ENCODE measurements around the gene PRAME.

PRAME gene

GRCh38 chr22:22590136-22590891 is 31.2 kb upstream of the PRAME start:
- no peak for TF ChIP-seq GATA2 (IDR thresholded peaks at IDR 0.05; ENCODE audit: low read depth, low read length)
- no peak for TF ChIP-seq GATA3 (IDR thresholded peaks at IDR 0.05; ENCODE audit: low read depth, low read length)

GRCh38 chr22:22588485-22589164 is 29.6 kb upstream of the PRAME start:
- TF ChIP-seq GATA3 (IDR thresholded peaks at IDR 0.05; ENCODE audit: low read depth, low read length): no peak
- no peak for TF ChIP-seq GATA2 (IDR thresholded peaks at IDR 0.05; ENCODE audit: low read depth, low read length)

- no peak for TF ChIP-seq GATA3 (IDR thresholded peaks at IDR 0.05; ENCODE audit: low read depth, low read length)
- no peak for TF ChIP-seq GATA2 (IDR thresholded peaks at IDR 0.05; ENCODE audit: low read depth, low read length)
Measured at GRCh38 chr22:22587577-22588188, 28.6 kb upstream of the PRAME start.

GRCh38 chr22:22584722-22585121 is 25.7 kb upstream of the PRAME start:
- TF ChIP-seq GATA3 (IDR thresholded peaks at IDR 0.05; ENCODE audit: low read depth, low read length) (no peak), GATA2 (IDR thresholded peaks at IDR 0.05; ENCODE audit: low read depth, low read length) (no peak)

GRCh38 chr22:22583030-22583429 is 24.0 kb upstream of the PRAME start:
- TF ChIP-seq GATA3 (IDR thresholded peaks at IDR 0.05; ENCODE audit: low read depth, low read length): no peak
- no peak for TF ChIP-seq GATA2 (IDR thresholded peaks at IDR 0.05; ENCODE audit: low read depth, low read length)

- TF ChIP-seq GATA2 (IDR thresholded peaks at IDR 0.05; ENCODE audit: low read depth, low read length) (no peak), GATA3 (IDR thresholded peaks at IDR 0.05; ENCODE audit: low read depth, low read length) (no peak)
Measured at GRCh38 chr22:22579869-22580604, 21.0 kb upstream of the PRAME start.

- TF ChIP-seq GATA2 (IDR thresholded peaks at IDR 0.05; ENCODE audit: low read depth, low read length) (no peak), GATA3 (IDR thresholded peaks at IDR 0.05; ENCODE audit: low read depth, low read length) (no peak)
Measured at GRCh38 chr22:22578702-22579424, 19.8 kb upstream of the PRAME start.

- TF ChIP-seq GATA3 (IDR thresholded peaks at IDR 0.05; ENCODE audit: low read depth, low read length) (no peak), GATA2 (IDR thresholded peaks at IDR 0.05; ENCODE audit: low read depth, low read length) (no peak)
Measured at GRCh38 chr22:22576989-22577427, 17.9 kb upstream of the PRAME start.

- TF ChIP-seq GATA2 (IDR thresholded peaks at IDR 0.05; ENCODE audit: low read depth, low read length): no peak
- TF ChIP-seq GATA3 (IDR thresholded peaks at IDR 0.05; ENCODE audit: low read depth, low read length): no peak
Measured at GRCh38 chr22:22576244-22576988, 17.4 kb upstream of the PRAME start.

GRCh38 chr22:22574361-22574760 is 15.3 kb upstream of the PRAME start:
- TF ChIP-seq GATA3 (IDR thresholded peaks at IDR 0.05; ENCODE audit: low read depth, low read length): no peak
- no peak for TF ChIP-seq GATA2 (IDR thresholded peaks at IDR 0.05; ENCODE audit: low read depth, low read length)

GRCh38 chr22:22573047-22573889 is 14.2 kb upstream of the PRAME start:
- TF ChIP-seq GATA3 (IDR thresholded peaks at IDR 0.05; ENCODE audit: low read depth, low read length) (no peak), GATA2 (IDR thresholded peaks at IDR 0.05; ENCODE audit: low read depth, low read length) (no peak)

- TF ChIP-seq GATA3 (IDR thresholded peaks at IDR 0.05; ENCODE audit: low read depth, low read length): no peak
- no peak for TF ChIP-seq GATA2 (IDR thresholded peaks at IDR 0.05; ENCODE audit: low read depth, low read length)
Measured at GRCh38 chr22:22571862-22572261, 12.8 kb upstream of the PRAME start.
